MCF 10A (cell line): Measurements from ENCODE around the gene RAPGEF6. TPM values are rescaled to one million over a fixed set of nuclear protein-coding genes. Genes with fewer than 3 reads are reported as not detected.
A peak's percentile ranks its signal among the peaks of the same experiment; 100 is the strongest.

ENCODE experiments used
- BruUV-seq: library from RNA; stranded (reverse); fragments of 400-500 nt; replicated peaks from 2 replicates; lab custom pipeline; 2021; lab: Mats Ljungman, UMichigan
- CTCF ChIA-PET: fragments of 300-600 bp; sonication (Branson Sonifier 250); formaldehyde crosslinking; extraction: SDS; loops from one replicate; lab custom pipeline; 2021; ENCODE audit warnings: antibody characterized with exemption, inconsistent platforms; lab: Yijun Ruan, JAX
- POLR2A ChIA-PET: fragments of 300-600, 350-650 bp; sonication (Branson Sonifier 250); formaldehyde crosslinking; extraction: SDS; loops from one replicate; lab custom pipeline; 2020; ENCODE audit warnings: antibody characterized with exemption, inconsistent platforms; lab: Yijun Ruan, JAX
- DNase-seq: peaks from one replicate; pipeline ENCODE4 v3.0.0-alpha.2; 2018; ENCODE audit not compliant: unreplicated experiment
- H3K27ac Mint-ChIP-seq: one replicate; pipeline ENCODE4 v1.8.0; 2022; ENCODE audit warnings: mild to moderate bottlenecking, low read depth, mixed read lengths; ENCODE audit not compliant: unreplicated experiment
- H3K27me3 Mint-ChIP-seq: one replicate; pipeline ENCODE4 v1.8.0; 2022; ENCODE audit warnings: mixed read lengths; ENCODE audit not compliant: insufficient read depth, unreplicated experiment
- H3K36me3 Mint-ChIP-seq: one replicate; pipeline ENCODE4 v1.8.0; 2022; ENCODE audit warnings: mild to moderate bottlenecking, moderate library complexity, mixed read lengths; ENCODE audit not compliant: insufficient read depth, unreplicated experiment
- H3K4me1 Mint-ChIP-seq: one replicate; pipeline ENCODE4 v1.8.0; 2022; ENCODE audit warnings: mixed read lengths; ENCODE audit not compliant: insufficient read depth, unreplicated experiment
- H3K4me3 Mint-ChIP-seq: one replicate; pipeline ENCODE4 v1.8.0; 2022; ENCODE audit warnings: mild to moderate bottlenecking, moderate library complexity, mixed read lengths; ENCODE audit not compliant: unreplicated experiment
- H3K9me3 Mint-ChIP-seq: one replicate; pipeline ENCODE4 v1.8.0; 2022; ENCODE audit warnings: mixed read lengths; ENCODE audit not compliant: unreplicated experiment
- CTCF ChIP-seq: fragments of 200-600 bp; IDR thresholded peaks from one replicate; pipeline ENCODE4 v1.8.0; 2022; ENCODE audit warnings: antibody characterized with exemption, mild to moderate bottlenecking; ENCODE audit not compliant: unreplicated experiment
- intact Hi-C: fragments of 100-400 bp; cut with micrococcal nuclease; formaldehyde crosslinking; loops from 2 replicates; pipeline ENCODE4 v1.14.1; 2022
- total RNA-seq: library from RNA; stranded (reverse); gene quantifications from 2 replicates; pipeline ENCODE4 v1.2.3, GENCODE V29; 2022

Gene RAPGEF6
- total RNA-seq, 1 experiment from 2014 or later: 20.5 TPM

- Mint-ChIP-seq H3K4me1 (no peaks in the 10 kb centered on the region), H3K27me3 (no peaks in the 10 kb centered on the region), H3K9me3 (peaks cover 8% of the 10 kb centered on the region), H3K27ac (no peak overlapping the region), H3K4me3 (no peak overlapping the region), H3K36me3 (peaks cover 79% of the 10 kb centered on the region)
- TF ChIP-seq CTCF: no peak
- intact Hi-C loops: no loop called here
- POLR2A ChIA-PET: interaction anchor here (0.5 kb wide), 1 partner anchor 1393 kb away, joined by 3 read pairs; no protein-coding TSS in a partner anchor
- no TSS peak for BruUV-seq
- DNase-seq: no peak
- CTCF ChIA-PET: interaction anchor here (0.6 to 1.4 kb wide), 2 partner anchors 75 to 420 kb away, joined by 3 read pairs; no protein-coding TSS in a partner anchor
These were observed 29.9 kb upstream of the RAPGEF6 start for GRCh38 chr5:131664929-131665328.

- CTCF ChIA-PET: no interaction called here
- H3K27me3 Mint-ChIP-seq: no peaks in the 10 kb centered on the region
- peaks cover 8% of the 10 kb centered on the region for H3K9me3 Mint-ChIP-seq
- no peak overlapping the region for H3K27ac Mint-ChIP-seq
- intact Hi-C loops: no loop called here
- no peak overlapping the region for H3K4me3 Mint-ChIP-seq
- no TSS peak for BruUV-seq
- peaks cover 5% of the 10 kb centered on the region for H3K4me1 Mint-ChIP-seq
- TF ChIP-seq CTCF: no peak
- DNase-seq: peak; percentile 18
- POLR2A ChIA-PET: no interaction called here
- H3K36me3 Mint-ChIP-seq: peaks cover 72% of the 10 kb centered on the region
These were observed 26.9 kb upstream of the RAPGEF6 start for GRCh38 chr5:131661933-131662332.

GRCh38 chr5:131659841-131660240 is 24.8 kb upstream of the RAPGEF6 start:
- ChIA-PET POLR2A (no interaction called here), CTCF (no interaction called here)
- H3K4me3 Mint-ChIP-seq: no peak overlapping the region
- H3K27me3 Mint-ChIP-seq: no peaks in the 10 kb centered on the region
- H3K36me3 Mint-ChIP-seq: peaks cover 69% of the 10 kb centered on the region
- DNase-seq: no peak
- H3K27ac Mint-ChIP-seq: no peak overlapping the region
- intact Hi-C loops: no loop called here
- no TSS peak for BruUV-seq
- peaks cover 5% of the 10 kb centered on the region for H3K4me1 Mint-ChIP-seq
- no peak for TF ChIP-seq CTCF
- H3K9me3 Mint-ChIP-seq: peaks cover 8% of the 10 kb centered on the region

- H3K4me1 Mint-ChIP-seq: peaks cover 9% of the 10 kb centered on the region
- POLR2A ChIA-PET: no interaction called here
These were observed 24.3 kb upstream of the RAPGEF6 start for GRCh38 chr5:131659290-131659689.

More at GRCh38 chr5:131659290-131659689, 24.3 kb upstream of the RAPGEF6 start:
- Mint-ChIP-seq H3K36me3 (peaks cover 73% of the 10 kb centered on the region), H3K4me3 (no peak overlapping the region), H3K9me3 (peaks cover 8% of the 10 kb centered on the region), H3K27ac (no peak overlapping the region), H3K27me3 (no peaks in the 10 kb centered on the region)
- no peak for TF ChIP-seq CTCF
- no peak for DNase-seq
- CTCF ChIA-PET: interaction anchor here (0.6 kb wide), 1 partner anchor 17 kb away, joined by 4 read pairs; no protein-coding TSS in a partner anchor
- BruUV-seq: no TSS peak
- intact Hi-C loops: no loop called here
